ENCODE results near the gene MCC. TPM values are rescaled to one million over a fixed set of nuclear protein-coding genes. Genes with fewer than 3 reads are reported as not detected.

Gene MCC
- total RNA-seq, 1 experiment from 2014 or later: 23.5 TPM

GRCh38 chr5:113513384-113514288, 25.4 kb upstream of the MCC start, which contains the start of gene YTHDC2 (continued):
- TF ChIP-seq FOXP4 (CRISPR knock-in tag; IDR thresholded peaks at IDR 0.05) (peak; percentile 56), FOXK1 (CRISPR knock-in tag; IDR thresholded peaks at IDR 0.05) (peak; percentile 81; the same call in 1 of the 2 replicates)

GRCh38 chr5:113512341-113512740, 24.1 kb upstream of the MCC start:
- POLR2A ChIA-PET: no interaction called here
- Mint-ChIP-seq H3K4me1 (peaks cover 15% of the 10 kb centered on the region), H3K27ac (no peak overlapping the region)

More at GRCh38 chr5:113512341-113512740, 24.1 kb upstream of the MCC start:
- H3K4me3 Mint-ChIP-seq: no peak overlapping the region
- ATAC-seq (no peak), DNase-seq (ENCODE audit: low spot score) (no peak)
- peaks cover 2% of the 10 kb centered on the region for H3K36me3 Mint-ChIP-seq
- no peaks in the 10 kb centered on the region for H3K9me3 Mint-ChIP-seq
- peaks cover 5% of the 10 kb centered on the region for H3K27me3 Mint-ChIP-seq (ENCODE audit: low read depth)
- CTCF ChIA-PET: interaction anchor here (2.5 kb wide), 1 partner anchor 175 kb away, joined by 12 read pairs; no protein-coding TSS in a partner anchor
- TF ChIP-seq ZNF281 (CRISPR knock-in tag; IDR thresholded peaks at IDR 0.05): no peak
- no peak for TF ChIP-seq ZNF416 (CRISPR knock-in tag; IDR thresholded peaks at IDR 0.05)
- no peak for TF ChIP-seq E2F1 (CRISPR knock-in tag; IDR thresholded peaks at IDR 0.05)
- no peak for TF ChIP-seq ZNF423 (CRISPR knock-in tag; IDR thresholded peaks at IDR 0.05)
- no peak for TF ChIP-seq CREM (CRISPR knock-in tag; IDR thresholded peaks at IDR 0.05)
- TF ChIP-seq RORB (CRISPR knock-in tag; IDR thresholded peaks at IDR 0.05): no peak
- TF ChIP-seq TP53 (CRISPR knock-in tag; IDR thresholded peaks at IDR 0.05): no peak
- TF ChIP-seq ZNF263 (CRISPR knock-in tag; IDR thresholded peaks at IDR 0.05; ENCODE audit: low read depth): no peak
- TF ChIP-seq, protein P1, sequence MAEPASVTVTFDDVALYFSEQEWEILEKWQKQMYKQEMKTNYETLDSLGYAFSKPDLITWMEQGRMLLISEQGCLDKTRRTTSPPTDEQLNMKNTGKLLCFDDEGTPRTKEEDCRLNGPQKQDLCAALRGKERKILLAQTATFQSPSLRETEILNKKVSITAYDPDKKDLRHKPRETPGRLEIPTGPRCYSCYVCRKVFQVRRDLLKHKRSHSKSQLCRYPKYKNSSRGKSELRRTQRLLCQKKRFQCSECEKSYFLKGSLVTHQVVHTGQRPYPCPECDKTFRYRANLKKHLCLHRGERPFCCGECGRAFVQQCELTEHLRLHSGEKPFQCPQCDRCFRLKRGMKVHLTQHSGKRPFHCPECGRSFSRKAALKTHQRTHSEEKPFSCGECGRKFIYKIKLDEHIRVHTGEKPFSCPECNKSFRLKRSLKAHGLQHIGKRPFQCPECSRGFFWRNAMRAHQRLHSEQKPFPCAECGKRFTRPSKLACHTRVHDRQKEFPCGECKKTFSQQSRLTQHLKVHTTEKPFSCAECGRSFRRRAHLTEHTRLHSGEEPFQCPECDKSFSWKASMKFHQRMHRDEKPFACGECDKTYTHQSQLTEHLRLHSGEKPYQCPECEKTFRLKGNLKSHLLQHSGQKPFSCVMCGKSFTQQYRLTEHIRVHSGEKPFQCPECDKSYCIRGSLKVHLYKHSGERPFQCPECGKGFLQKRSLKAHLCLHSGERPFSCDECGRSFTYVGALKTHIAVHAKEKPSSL (CRISPR knock-in tag; conservative IDR thresholded peaks at IDR 0.05): no peak
- TF ChIP-seq, protein P2, sequence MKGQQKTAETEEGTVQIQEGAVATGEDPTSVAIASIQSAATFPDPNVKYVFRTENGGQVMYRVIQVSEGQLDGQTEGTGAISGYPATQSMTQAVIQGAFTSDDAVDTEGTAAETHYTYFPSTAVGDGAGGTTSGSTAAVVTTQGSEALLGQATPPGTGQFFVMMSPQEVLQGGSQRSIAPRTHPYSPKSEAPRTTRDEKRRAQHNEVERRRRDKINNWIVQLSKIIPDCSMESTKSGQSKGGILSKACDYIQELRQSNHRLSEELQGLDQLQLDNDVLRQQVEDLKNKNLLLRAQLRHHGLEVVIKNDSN (CRISPR knock-in tag; IDR thresholded peaks at IDR 0.05): no peak
